ENCODE results near the gene IL7R. TPM values are rescaled to one million over a fixed set of nuclear protein-coding genes. Genes with fewer than 3 reads are reported as not detected.

IL7R gene, protein sequence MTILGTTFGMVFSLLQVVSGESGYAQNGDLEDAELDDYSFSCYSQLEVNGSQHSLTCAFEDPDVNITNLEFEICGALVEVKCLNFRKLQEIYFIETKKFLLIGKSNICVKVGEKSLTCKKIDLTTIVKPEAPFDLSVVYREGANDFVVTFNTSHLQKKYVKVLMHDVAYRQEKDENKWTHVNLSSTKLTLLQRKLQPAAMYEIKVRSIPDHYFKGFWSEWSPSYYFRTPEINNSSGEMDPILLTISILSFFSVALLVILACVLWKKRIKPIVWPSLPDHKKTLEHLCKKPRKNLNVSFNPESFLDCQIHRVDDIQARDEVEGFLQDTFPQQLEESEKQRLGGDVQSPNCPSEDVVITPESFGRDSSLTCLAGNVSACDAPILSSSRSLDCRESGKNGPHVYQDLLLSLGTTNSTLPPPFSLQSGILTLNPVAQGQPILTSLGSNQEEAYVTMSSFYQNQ
- polyA plus RNA-seq (2013, experiment 1 of 2; ENCODE audit: insufficient read length) = 6.8 TPM
- 2.7 TPM for polyA plus RNA-seq (2013, experiment 2 of 2; ENCODE audit: insufficient read length)

DNA sequence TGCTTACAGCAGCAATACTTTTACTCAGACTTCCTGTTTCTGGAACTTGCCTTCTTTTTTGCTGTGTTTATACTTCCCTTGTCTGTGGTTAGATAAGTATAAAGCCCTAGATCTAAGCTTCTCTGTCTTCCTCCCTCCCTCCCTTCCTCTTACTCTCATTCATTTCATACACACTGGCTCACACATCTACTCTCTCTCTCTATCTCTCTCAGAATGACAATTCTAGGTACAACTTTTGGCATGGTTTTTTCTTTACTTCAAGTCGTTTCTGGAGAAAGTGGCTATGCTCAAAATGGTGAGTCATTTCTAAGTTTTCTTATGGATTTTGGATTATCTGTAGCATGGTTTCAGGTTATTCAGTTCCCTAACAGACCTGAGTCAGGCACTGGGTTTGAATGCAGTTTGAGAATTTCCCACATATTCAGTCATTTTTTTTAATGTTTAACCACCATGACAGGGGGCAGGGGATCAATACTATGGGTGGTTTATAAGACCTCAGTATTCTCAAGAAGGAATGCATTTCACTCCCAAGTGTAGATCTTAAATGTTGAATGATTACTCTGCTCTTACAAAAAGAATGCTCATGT is at the start of gene IL7R:
TSS of gene IL7R (plus strand) at position 127 of the 587 bp plus-strand sequence. CDS start at position 214, 87 bp downstream.
- peak; percentile 64 for DNase-seq

DNA sequence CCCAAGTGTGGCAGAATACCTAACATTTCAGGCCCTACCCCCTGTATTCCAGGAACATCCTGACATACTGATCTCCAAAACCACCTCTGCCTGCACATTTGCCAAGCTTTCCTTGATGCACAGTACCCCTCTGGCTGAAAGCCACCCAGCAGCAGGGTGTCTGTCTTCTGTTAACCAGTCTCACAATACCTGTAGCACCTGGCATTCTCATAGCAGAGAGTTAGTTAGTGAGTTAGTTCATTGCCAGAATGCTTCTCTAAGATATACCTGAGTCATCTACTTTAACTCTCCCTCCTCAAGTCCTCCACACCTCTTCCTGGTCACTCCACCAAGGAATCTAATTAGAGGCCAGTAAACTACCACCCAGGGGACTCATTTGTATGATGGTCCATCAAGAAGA is 46.1 kb upstream of the IL7R start:
- no peak for DNase-seq

DNA sequence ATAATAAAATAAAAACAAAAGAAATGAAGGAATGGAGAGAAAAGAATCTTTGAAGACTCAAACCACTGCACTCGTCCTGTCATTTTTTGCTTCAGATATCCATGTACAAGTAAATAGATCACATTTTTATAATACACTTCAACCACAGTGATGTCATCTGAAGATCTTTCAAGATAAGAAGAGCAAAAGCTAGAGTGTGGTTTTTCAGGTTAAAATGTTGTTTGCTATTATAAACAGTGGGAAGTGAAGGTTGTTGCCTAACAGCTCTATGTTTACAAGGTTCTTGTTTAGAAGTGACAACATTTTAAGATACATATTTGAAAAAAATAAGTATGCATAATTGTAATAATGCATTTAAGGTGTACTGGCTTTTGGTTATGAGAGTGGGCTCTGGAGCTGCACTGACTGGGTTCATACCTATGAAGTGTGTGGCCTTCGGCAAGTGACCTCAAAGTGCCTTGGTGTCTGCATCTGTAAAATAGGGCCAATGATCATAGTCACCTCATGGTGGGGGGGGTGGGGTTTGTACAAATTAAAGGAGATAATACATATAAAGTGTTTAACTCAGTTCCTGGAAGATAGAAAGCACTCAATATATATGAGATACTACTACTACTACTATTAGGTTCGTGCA is 45.5 kb upstream of the IL7R start:
- DNase-seq = no peak

DNA sequence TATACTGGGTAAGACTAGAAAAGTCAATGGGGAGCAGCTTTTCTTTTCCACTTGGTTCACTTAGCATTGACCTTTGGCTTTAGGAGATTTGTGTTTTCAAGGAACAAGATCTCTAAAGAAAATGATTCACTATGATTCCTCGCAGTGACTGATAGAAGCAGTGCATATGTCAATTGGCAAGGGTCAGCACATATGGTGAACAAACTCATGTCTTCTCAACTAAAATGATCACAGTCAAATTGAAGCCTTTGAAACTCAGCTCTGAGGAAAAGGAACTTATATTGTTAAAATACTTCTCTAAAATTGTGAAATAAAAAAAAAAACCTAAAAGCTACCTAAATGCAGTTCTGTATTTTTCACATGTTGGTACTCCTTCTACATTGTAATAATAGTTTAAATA is 43.2 kb upstream of the IL7R start:
- DNase-seq = no peak

DNA sequence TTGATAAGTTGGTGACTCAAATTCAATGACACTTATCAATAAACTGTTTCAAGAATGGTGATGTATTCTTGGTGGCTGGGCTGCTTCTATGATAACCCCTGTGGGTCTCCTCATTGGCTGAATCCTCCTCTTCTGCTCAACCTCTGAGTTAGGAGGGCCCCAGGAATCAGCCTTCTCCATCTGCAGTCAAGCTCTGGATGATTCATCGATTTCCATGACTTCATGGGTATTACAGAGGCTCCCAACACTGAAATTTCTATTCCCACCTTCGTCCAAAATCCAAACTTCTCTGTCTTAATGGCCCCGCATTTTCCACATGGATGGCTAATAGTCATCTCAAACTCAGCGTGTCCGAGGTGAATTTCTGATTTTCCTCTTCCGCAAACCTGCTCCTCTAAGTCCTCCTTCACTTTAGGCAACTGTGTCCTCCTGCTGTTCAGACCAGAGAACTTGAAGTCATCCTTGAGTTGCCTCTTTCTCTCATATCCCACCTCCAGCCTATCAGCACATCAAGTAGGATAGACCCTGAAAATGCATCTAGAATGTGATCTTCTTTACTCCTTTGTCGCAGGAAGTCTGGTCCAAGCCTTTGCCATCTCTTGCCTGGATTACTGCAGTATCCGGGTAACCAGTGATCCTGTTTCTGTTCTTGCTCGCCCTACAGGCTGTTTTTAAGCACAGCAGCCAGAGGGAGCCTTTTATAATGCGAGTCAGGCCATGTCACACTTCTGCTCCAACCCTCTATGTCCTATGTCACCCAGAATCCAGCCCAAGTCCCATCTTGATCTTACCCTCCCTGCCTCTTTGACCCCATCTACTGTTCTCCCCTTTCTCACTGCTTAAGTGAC is 41.4 kb upstream of the IL7R start:
- DNase-seq = peak; percentile 40

DNA sequence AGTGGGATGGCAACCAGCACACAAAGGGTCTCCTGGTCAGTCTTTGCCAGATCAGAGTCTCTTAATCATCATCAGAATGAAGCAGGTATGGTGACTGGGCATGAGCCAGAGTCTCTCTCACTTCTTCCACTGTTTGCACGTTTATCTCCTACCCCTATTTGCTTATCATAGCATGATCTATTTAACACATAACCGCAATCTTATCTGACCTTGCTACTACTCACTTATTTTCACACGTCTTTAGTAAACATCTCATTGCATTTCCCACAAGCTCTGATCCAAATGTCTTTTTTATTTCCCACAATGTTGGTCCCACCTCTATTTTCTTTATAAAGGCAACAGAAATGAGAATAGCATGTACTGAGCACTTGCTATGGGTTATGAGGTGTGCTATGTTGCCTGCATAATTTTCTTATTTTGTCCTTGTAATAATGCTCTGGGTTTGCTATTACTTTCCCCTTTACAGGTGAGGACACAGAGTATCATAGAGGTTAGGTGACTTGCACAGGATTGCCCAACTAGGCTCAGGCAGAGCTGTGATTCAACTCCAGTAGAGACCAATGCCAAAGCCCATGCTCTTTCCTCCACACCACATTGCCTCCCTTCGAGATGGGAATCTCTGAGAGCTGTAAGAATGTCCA is 39.7 kb upstream of the IL7R start:
- no peak for DNase-seq

DNA sequence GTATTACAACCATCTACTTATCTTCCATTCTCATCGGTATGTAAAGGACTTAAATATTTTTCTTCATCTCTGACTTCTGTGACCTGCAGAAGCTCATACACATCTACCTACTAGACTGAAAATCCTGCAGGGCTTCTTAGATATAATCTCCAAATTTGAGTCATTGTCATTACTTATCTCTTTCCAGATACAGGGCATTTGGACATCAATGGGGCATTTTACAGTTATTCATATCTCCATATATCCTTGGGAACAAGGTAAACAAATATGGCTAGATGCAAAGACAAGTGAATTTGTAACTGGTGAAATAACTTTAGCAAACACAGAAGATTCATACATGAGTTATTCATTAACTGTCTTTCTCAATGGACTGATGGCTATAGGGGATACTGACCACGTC is 37.7 kb upstream of the IL7R start:
- no peak for DNase-seq

DNA sequence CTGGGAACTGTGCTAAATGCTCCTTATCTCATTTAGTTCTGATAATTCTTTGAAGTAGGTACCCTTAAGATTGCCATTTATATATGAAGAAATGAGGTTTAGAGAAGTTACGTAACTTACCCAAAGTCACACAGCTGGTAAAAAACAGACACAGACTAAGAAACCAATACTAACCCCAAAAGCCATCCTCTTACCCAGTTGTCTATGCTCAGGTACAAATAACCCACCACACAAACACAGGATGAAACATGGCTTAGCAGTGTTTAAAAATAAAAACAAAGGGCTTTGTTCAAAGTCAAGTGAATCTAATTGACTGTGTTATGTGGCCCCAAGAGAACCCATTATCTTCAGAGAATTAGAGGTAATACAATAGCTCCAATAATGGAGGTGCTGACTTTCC is 37.0 kb upstream of the IL7R start:
- no peak for DNase-seq

DNA sequence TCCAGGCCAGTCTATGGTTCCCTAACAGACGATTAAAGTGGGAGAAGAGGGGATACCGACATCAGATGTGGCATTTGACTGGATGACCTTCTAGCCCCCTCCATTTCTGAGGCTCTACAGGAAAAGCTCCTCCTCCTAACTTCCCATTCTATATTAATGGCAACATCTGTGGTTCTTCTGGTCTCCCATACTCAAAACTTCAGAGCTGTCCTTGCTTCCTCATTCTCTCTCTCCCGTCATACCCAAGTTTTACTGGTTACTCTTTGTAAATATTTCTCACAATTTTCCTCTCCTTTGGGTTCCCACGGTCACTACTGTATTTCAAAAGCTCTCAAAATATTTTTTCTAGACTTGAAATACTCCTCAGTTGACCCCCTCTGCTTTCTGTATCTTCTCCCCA is 36.0 kb upstream of the IL7R start:
- DNase-seq = no peak

DNA sequence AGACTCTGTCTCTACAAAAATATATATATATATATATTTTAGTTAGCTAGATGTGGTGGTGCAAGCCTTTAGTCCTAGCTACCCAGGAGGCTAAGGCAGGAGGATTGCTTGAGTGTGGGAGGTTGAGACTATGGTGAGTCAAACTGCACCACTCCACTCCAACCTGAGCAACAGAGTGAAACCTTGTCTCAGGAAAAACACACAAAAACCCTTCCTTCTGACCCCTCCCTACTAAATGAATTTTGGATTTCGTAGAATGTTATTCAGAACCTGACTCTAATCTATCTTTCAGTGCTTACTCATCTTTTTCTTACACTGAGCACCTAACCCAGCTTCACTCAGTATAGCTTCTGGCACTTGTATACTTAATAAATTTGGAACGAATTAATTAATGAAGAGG is 35.2 kb upstream of the IL7R start:
- no peak for DNase-seq

DNA sequence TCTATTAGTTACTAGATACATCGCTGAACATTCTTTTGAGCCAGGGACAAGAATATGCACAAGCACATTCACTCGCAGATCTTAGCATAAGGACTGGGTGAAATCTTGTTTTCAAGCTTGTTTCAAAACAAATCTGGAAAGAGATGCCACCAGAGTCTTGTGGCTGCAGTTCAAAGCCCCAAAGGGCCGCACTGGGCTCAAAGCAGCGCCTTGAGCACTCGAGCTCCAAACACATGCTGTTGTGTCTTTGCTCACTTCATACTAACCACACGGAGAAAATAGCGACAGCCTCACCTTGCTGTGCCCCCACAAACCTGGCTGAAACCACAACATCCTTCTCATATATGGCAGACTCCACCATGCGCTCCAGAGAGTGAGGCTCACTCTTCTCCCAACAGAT is 34.2 kb upstream of the IL7R start:
- no peak for DNase-seq

DNA sequence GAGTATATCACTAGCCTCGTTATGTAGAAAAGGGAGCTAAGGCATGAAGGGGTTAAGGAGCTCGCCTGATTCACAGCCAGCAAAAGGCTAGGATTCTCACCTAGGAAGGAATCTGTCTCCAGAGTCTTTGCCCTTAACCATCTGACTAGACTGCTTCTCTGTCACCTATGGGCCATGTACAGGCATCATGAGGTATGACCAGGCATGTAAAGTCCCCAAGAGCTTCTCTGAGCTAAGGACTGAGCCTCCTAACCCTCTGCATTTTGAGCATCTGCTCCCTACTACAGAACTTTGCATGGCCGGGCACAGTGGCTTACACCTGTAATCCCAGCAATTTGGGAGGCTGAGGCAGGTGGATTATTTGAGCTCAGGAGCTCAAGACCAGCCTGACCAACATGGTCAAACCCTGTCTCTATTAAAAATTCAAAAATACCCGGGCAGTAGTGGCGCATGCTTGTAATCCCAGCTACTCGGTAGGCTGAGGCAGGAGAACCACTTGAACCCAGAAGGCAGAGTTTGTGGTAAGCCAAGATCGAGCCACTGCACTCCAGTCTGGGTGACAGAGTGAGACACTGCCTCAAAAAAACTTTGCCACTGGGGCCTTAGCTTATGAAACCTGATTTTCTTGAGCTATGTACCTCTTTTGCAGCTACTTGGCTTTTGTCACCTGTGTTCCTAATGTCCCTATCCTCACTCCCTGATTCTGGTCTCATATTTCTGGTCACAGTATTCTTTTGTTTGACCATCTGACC is 33.2 kb upstream of the IL7R start:
- no peak for DNase-seq

DNA sequence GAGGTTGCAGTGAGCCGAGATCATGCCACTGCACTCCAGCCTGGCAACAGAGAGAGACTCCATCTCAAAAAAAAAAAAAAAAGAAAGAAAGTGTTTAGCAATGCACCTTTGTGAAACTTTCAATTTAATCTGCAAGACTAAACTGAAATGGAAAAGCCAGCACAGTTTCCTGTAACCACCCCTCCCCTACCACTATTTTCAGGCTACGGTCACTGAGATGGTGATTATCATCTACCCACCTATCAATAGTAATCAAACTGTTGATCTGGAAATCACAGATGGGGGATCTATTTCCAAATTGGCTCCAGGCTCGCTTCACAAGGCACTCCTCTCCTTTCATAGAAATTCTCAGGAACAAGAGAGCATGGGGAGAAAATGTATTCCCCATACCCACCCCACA is 30.6 kb upstream of the IL7R start:
- no peak for DNase-seq

DNA sequence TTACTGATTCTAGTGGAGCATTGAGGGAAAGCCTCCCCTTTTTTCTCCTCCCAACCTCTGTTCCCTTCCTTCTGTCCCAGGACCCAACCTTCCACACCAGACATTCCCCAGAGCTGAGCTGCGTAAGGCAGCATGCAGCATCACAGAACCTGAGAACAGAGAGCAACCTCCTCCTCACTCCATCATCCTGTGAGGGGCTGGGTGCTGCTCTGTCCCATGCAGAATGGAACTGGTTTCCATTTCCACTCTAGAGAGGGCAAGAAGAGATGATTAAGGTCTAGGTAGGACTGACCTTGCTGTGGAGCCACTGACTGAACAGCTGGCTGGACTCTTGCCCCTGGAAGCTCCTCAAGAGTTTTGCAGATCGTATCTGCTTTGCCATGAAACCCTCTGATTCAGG is 30.1 kb upstream of the IL7R start:
- DNase-seq = no peak

DNA sequence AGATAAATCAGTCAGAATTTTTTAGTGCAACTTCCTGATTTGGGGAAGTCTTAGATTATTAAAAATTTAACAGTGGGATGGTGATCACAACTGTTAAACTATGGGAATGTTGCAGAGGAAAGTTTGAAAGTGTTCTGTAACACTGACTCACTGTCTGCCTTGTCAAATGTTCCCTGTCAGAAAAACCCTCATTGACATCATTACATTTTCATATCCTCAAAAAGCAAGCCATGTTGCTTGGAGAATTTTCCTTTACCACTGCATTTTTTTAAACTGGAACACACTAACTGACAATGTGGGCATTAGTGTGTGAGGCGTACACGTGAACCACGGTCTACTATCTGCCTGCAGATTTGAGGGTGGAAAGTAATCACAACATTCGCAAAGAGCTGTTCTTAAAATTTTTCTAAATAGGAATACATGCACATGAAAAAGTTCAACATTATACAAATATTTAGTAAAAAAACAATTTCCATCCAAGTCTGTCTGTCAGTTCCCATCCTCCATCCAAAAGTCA is 28.6 kb upstream of the IL7R start:
- DNase-seq = no peak

DNA sequence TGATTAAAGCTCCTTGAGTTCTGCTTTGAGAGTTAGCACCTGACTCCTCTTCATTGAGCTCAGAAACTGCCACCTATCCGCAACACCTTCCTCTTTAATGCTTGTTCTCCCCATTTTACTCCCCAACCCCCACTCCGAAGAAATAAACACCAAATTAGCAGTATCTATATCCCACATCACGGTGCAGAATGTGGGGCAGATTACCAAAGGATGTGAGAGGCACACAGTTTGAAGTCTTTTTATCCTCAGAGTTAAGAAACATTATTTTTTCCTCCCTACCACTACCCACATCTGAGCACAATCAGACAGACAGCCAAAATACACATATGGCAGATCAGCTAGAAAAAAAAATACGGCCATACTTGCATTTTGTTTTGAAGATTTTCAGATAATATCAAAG is 26.1 kb upstream of the IL7R start:
- no peak for DNase-seq

DNA sequence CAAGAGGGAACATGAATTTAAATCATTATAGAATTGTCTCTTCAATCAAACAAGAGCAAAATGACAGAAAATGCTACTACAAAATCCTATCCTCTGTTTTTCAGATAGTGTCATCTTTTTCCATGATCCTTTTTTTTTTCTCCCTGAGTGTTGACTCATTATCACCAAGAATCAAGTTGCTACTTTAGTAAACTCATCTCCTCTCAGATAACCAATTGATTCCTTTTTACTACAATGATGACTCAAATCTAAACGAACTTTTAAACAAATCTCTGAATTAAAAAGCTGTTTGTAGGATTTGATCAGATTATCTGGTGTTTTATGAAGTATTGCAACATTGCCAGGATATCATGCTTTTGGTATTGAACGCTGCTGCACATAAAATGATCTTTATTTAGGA is 23.9 kb upstream of the IL7R start:
- DNase-seq = no peak

DNA sequence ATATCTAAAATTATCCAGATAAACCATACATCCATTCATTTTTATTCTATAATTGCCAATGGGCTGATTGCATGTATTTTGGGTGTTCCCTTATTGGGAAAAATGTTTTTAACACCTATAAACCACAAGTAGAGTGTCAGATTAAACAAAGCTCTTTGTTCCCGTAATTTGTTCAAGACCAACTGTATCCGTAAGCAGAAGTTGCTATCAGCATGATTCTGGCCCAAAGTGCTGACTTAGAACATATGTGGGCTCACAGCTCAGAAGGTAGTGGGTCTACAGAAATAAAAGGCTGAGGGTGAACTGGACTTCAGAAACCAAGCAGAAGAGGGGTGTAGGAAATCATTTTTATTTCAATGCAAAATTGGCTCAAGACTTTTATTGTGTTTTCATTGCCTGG is 23.5 kb upstream of the IL7R start:
- DNase-seq = no peak

DNA sequence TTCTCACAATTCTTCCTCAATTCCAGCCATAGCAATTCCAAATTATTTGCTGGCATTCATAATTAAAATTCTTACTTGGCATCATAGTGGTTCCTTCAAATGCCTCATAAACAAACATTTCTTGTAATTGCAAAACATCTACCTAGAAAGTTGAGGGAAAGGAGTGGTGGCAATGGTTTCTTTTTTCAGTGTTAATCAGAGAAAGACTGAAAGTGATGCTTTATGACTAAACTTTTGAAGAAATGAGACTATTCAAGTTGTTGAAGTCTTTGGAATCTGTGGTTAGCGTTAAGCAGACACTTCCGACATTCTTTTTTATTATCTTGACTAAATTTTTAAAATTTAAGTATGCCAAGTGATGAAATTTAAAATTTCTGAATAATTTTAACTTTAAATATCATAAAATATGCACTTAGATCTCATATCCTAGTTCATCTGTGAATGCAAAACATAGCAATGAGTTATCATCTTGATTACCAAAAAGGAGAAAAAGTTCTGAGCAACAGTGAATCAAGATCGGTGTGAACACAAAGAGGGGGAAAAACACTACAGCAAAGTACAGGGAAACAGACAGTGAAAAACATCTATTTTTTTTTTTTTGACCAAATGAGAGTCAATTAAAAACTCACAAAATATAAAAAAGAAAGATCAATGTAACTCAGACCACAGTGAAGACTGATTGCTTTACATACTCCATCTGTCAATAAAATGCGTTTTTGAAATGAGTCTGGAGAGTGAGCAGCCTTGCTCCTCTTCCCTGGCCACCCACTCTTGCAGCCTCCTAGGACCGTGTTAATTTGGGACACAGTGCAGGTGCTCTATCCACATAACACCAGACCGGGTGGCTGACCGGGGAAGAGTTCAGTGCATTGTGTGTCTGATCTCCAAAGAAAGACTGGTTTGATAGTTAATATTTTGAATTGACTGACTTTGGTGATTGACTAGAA is 20.6 kb upstream of the IL7R start:
- no peak for DNase-seq

All from fibroblast of skin of back (primary cell).